Measurements from ENCODE around the gene IRF3.

GRCh38 chr19:49713236-49713845 is 47.7 kb upstream of the IRF3 start:
- no peak for TF ChIP-seq CTCF (IDR thresholded peaks at IDR 0.05)
- no peak for TF ChIP-seq ZFX (IDR thresholded peaks at IDR 0.05; ENCODE audit: borderline replicate concordance)
